Measurements from ENCODE around the gene ACOT7. TPM values are rescaled to one million over a fixed set of nuclear protein-coding genes. Genes with fewer than 3 reads are reported as not detected.

ACOT7 gene
- total and polyA plus RNA-seq, 12 donors, result 4.0 to 40.4 (median 8.6) TPM

- Histone ChIP-seq H3K27ac (no peak overlapping the region), H3K27me3 (peaks cover 0 to 5% (median 2%) of the 10 kb centered on the region in 7 donors), H3K9me3 (no peaks in the 10 kb centered on the region), H3K36me3 (no peaks in the 10 kb centered on the region), H3K4me3 (no peak overlapping the region), H3K4me1 (peaks cover 0 to 37% (median 9%) of the 10 kb centered on the region in 9 donors)
- ATAC-seq (no peak), DNase-seq (no peak)
- 92 to 93% methylated on average over 12 of the region's 12 CpGs for WGBS, 2 donors
- no peak for TF ChIP-seq CTCF (IDR thresholded peaks at IDR 0.05)
- intact Hi-C loops (cut with DNase I), result no loop called here
Observed at GRCh38 chr1:6267686-6268322, 125.8 kb downstream of the ACOT7 start.

- peaks cover 0 to 15% (median 9%) of the 10 kb centered on the region in 7 donors for H3K27me3 ChIP-seq
- H3K4me3 ChIP-seq, result no peak overlapping the region
- ATAC-seq, result no peak
- no peak overlapping the region for H3K27ac ChIP-seq
- 90 to 92% methylated on average over 11 of the region's 11 CpGs for WGBS, 2 donors
- peaks cover 8 to 39% (median 19%) of the 10 kb centered on the region in 9 donors for H3K4me1 ChIP-seq
- DNase-seq, result no peak
- intact Hi-C loops (cut with DNase I), result no loop called here
- H3K36me3 ChIP-seq, result no peaks in the 10 kb centered on the region
- TF ChIP-seq CTCF (IDR thresholded peaks at IDR 0.05), result no peak
- no peaks in the 10 kb centered on the region for H3K9me3 ChIP-seq
Observed at GRCh38 chr1:6266641-6267040, 126.9 kb downstream of the ACOT7 start.

GRCh38 chr1:6265151-6265550 lies 128.4 kb downstream of the ACOT7 start:
- TF ChIP-seq CTCF (IDR thresholded peaks at IDR 0.05), result no peak
- no peak overlapping the region for H3K27ac ChIP-seq
- intact Hi-C loops (cut with DNase I), result no loop called here

GRCh38 chr1:6263716-6264115 lies 129.9 kb downstream of the ACOT7 start:
- DNase-seq (no peak), ATAC-seq (peak in 1 of 8 donors; percentile 16)
- no peak overlapping the region for H3K4me3 ChIP-seq
- 75% methylated on average over 7 of the region's 7 CpGs for WGBS, 2 donors
- intact Hi-C loops (cut with DNase I), result loop anchor here in 1 of 10 donors (5.0 kb wide), 1 partner anchor 69 kb away; no protein-coding TSS in a partner anchor
- H3K36me3 ChIP-seq, result no peaks in the 10 kb centered on the region
- peaks cover 0 to 39% (median 26%) of the 10 kb centered on the region in 7 donors for H3K27me3 ChIP-seq
- no peak for TF ChIP-seq CTCF (IDR thresholded peaks at IDR 0.05)
- H3K27ac ChIP-seq, result peak overlapping the region in 3 of 10 donors; percentile 15 to 83 (median 57)
- H3K9me3 ChIP-seq, result no peaks in the 10 kb centered on the region
- peaks cover 14 to 45% (median 36%) of the 10 kb centered on the region in 9 donors for H3K4me1 ChIP-seq

More at GRCh38 chr1:6265151-6265550, 128.4 kb downstream of the ACOT7 start:
- WGBS, 2 donors, result 91 to 96% methylated on average over 15 of the region's 15 CpGs
- Histone ChIP-seq H3K36me3 (no peaks in the 10 kb centered on the region), H3K4me3 (no peak overlapping the region), H3K4me1 (peaks cover 9 to 35% (median 29%) of the 10 kb centered on the region in 9 donors), H3K9me3 (no peaks in the 10 kb centered on the region), H3K27me3 (peaks cover 0 to 26% (median 13%) of the 10 kb centered on the region in 7 donors)
- ATAC-seq (no peak), DNase-seq (no peak)

All from heart right ventricle (tissue), 16 donors.